Panc1 (cell line): ENCODE measurements around the gene MNAT1. TPM values are rescaled to one million over a fixed set of nuclear protein-coding genes. Genes with fewer than 3 reads are reported as not detected.
"Not testable (repeated sequence)": the region's sequence is repeated elsewhere in the genome, so short reads cannot be mapped to it uniquely, and the experiment has no call there.

Source experiments
- ATAC-seq: fragments of 200-7000 bp; cut with Tn5 transposase; 2 replicates; pipeline ENCODE4 v1.9.1; 2020; ENCODE audit warnings: mild to moderate bottlenecking, moderate library complexity
- BruUV-seq: library from RNA; stranded (reverse); fragments of 400-500 nt; replicated peaks from 2 replicates; lab custom pipeline; 2021; lab: Mats Ljungman, UMichigan
- CTCF ChIA-PET: fragments of 300-600 bp; sonication (Branson Sonifier 250); formaldehyde crosslinking; loops from one replicate; lab custom pipeline; 2022; ENCODE audit warnings: antibody characterized with exemption; lab: Charles Lee
- POLR2A ChIA-PET: fragments of 300-600 bp; sonication (Branson Sonifier 250); formaldehyde crosslinking; loops from one replicate; lab custom pipeline; 2022; ENCODE audit warnings: antibody characterized with exemption; lab: Charles Lee
- DNase-seq: peaks from one replicate; pipeline ENCODE4 v3.0.0-alpha.2; 2010; ENCODE audit warnings: low read depth, low spot score
- H3K27ac ChIP-seq: 2 replicates; pipeline ENCODE4 v1.5.1; 2011; ENCODE audit warnings: mild to moderate bottlenecking, low read length, inconsistent platforms
- H3K27me3 ChIP-seq: fragments of 200-500 bp; sonication (Bioruptor generic); 2 replicates; pipeline ENCODE4 v1.6.0; 2014; ENCODE audit warnings: low read length, inconsistent platforms; ENCODE audit not compliant: control insufficient read depth, insufficient read depth
- H3K36me3 ChIP-seq: fragments of 200-500 bp; sonication (Bioruptor generic); 2 replicates; pipeline ENCODE4 v1.5.1; 2014; ENCODE audit warnings: inconsistent platforms, mild to moderate bottlenecking, low read length, moderate library complexity; ENCODE audit not compliant: control insufficient read depth, insufficient read depth
- H3K4me1 ChIP-seq: 2 replicates; pipeline ENCODE4 v1.5.1; 2011; ENCODE audit warnings: inconsistent platforms, mild to moderate bottlenecking, low read length, moderate library complexity; ENCODE audit not compliant: control insufficient read depth, insufficient read depth
- H3K4me3 ChIP-seq, 2 experiments: 2 replicates each; pipeline ENCODE4 v1.5.1; 2011 to 2012; ENCODE audit warnings: low read depth in 2 of 2, low read length in 2 of 2, mild to moderate bottlenecking in 2 of 2, inconsistent platforms in 1 of 2, moderate library complexity in 1 of 2
- H3K9me3 ChIP-seq: fragments of 200-500 bp; sonication (Bioruptor generic); 2 replicates; pipeline ENCODE4 v1.5.1; 2014; ENCODE audit warnings: low read depth, mild to moderate bottlenecking, inconsistent platforms, low read length, moderate library complexity; ENCODE audit not compliant: control insufficient read depth, insufficient read depth
- CTCF ChIP-seq: fragments of 450-650 bp; IDR thresholded peaks from 2 replicates; pipeline ENCODE4 v1.5.1; 2017; ENCODE audit warnings: mild to moderate bottlenecking
- POLR2AphosphoS5 ChIP-seq: IDR thresholded peaks from 2 replicates; pipeline ENCODE4 v1.6.1; 2012; ENCODE audit warnings: mild to moderate bottlenecking, low read depth, low read length, moderate library complexity
- SIN3A ChIP-seq: IDR thresholded peaks from 2 replicates; pipeline ENCODE4 v1.6.1; 2012; ENCODE audit warnings: low read depth, mild to moderate bottlenecking, low read length, moderate library complexity, borderline replicate concordance; ENCODE audit not compliant: insufficient read depth
- TCF7L2 ChIP-seq: IDR thresholded peaks from 2 replicates; pipeline ENCODE4 v1.6.1; 2011; ENCODE audit warnings: mild to moderate bottlenecking, low read depth, low read length, inconsistent platforms
- in situ Hi-C: cut with HindIII; loops from 2 replicates; pipeline ENCODE4 v1.10.0; 2016; ENCODE audit warnings: low sequenced_read_pairs, low pct_unique_long_range_greater_than_20kb
- intact Hi-C: fragments of 100-400 bp; cut with micrococcal nuclease; formaldehyde crosslinking; loops from one replicate; pipeline ENCODE4 v1.10.0; 2022; ENCODE audit not compliant: unreplicated experiment
- total RNA-seq: library from RNA; stranded (reverse); gene quantifications from one replicate; pipeline ENCODE4 v1.2.1, GENCODE V29; 2021; ENCODE audit not compliant: unreplicated experiment
- TF ChIP-seq, protein P1 (sequence below), 2 experiments: IDR thresholded peaks; 2 replicates each; pipeline ENCODE4 v1.6.1; 2011 to 2012; ENCODE audit warnings: low read depth in 2 of 2, control low read depth in 1 of 2, low read length in 1 of 2, mild to moderate bottlenecking in 1 of 2, moderate library complexity in 1 of 2; ENCODE audit not compliant: insufficient read depth in 1 of 2

Gene MNAT1
- total RNA-seq, 1 experiment from 2014 or later, result 29.4 TPM

DNA sequence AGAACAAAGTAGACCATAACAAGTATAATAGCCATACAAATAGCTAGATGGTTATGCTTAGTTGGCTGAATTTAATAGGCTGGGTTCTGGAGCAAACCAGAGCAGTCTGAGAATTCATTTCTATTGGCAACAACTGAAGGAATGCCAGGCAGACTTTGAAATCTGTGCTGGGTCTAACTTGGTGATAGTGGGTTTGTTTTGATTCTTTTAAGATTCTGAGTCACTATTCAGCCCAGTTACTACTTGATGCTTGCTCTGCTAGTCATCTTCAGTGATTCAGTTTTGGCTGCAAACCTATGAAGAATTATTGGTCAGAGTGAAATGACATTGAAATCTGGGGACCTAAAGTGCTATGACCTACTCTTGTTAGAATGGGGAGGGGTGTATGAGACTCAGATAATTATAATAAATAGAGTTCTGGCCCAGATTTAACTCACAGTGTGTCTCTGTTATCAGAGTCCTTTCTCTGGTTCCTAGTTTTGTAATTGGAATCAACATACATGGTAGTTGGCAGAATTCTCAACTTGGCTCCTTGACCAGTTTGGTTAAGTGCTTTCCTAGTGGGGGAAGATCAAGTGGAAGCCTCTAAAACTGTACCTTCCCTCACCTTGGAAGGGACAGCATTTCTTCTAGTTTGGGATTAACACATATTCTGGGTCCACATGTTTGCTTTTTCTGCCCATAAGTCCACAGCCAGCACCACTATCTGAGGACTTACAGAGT lies 43.5 kb downstream of the MNAT1 start:
- DNase-seq, result no peak
- ChIA-PET CTCF (no interaction called here), POLR2A (no interaction called here)
- TF ChIP-seq TCF7L2, result no peak
- no peak for TF ChIP-seq CTCF
- TF ChIP-seq, protein P1, sequence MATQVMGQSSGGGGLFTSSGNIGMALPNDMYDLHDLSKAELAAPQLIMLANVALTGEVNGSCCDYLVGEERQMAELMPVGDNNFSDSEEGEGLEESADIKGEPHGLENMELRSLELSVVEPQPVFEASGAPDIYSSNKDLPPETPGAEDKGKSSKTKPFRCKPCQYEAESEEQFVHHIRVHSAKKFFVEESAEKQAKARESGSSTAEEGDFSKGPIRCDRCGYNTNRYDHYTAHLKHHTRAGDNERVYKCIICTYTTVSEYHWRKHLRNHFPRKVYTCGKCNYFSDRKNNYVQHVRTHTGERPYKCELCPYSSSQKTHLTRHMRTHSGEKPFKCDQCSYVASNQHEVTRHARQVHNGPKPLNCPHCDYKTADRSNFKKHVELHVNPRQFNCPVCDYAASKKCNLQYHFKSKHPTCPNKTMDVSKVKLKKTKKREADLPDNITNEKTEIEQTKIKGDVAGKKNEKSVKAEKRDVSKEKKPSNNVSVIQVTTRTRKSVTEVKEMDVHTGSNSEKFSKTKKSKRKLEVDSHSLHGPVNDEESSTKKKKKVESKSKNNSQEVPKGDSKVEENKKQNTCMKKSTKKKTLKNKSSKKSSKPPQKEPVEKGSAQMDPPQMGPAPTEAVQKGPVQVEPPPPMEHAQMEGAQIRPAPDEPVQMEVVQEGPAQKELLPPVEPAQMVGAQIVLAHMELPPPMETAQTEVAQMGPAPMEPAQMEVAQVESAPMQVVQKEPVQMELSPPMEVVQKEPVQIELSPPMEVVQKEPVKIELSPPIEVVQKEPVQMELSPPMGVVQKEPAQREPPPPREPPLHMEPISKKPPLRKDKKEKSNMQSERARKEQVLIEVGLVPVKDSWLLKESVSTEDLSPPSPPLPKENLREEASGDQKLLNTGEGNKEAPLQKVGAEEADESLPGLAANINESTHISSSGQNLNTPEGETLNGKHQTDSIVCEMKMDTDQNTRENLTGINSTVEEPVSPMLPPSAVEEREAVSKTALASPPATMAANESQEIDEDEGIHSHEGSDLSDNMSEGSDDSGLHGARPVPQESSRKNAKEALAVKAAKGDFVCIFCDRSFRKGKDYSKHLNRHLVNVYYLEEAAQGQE (IDR thresholded peaks at IDR 0.05; ENCODE audit: insufficient read depth in 1 of 2, low read depth in 2 of 2, low read length in 1 of 2), result no peak
- no peak for TF ChIP-seq POLR2AphosphoS5
- no peak for TF ChIP-seq SIN3A
- no peak overlapping the region for H3K4me3 ChIP-seq
- H3K27me3 ChIP-seq, result no peaks in the 10 kb centered on the region
- intact Hi-C loops, result no loop called here
- in situ Hi-C loops, result no loop called here
- no peak overlapping the region for H3K27ac ChIP-seq
- ATAC-seq, result no peak
- H3K4me1 ChIP-seq, result no peaks in the 10 kb centered on the region
- no peaks in the 10 kb centered on the region for H3K9me3 ChIP-seq
- H3K36me3 ChIP-seq, result no peaks in the 10 kb centered on the region
- no TSS peak for BruUV-seq

DNA sequence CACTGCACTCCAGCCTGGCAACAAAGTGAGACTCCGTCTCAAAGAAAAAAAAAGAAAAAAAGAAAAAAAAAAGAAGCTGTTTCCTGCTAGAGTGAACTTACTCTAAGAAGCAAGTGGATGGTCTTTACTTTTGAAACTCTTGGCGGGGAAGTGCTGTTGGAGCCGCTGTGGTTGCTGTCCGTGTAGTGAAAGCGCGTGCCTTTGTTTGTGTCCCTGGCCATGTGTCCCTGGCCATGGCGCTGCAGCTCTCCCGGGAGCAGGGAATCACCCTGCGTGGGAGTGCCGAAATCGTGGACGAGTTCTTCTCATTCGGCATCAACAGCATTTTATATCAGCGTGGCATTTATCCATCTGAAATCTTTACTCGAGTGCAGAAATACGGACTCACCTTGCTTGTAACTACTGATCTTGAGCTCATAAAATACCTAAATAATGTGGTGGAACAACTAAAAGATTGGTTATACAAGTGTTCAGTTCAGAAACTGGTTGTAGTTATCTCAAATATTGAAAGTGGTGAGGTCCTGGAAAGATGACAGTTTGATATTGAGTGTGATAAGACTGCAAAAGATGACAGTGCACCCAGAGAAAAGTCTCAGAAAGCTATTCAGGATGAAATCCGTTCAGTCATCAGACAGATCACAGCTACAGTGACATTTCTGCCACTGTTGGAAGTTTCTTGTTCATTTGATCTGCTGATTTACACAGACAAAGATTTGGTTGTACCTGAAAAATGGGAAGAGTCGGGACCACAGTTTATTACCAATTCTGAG lies 45.4 kb downstream of the MNAT1 start:
- CTCF ChIA-PET, H3K9me3 ChIP-seq: not testable (repeated sequence)

GRCh38 chr14:60780558-60780957 lies 46.0 kb downstream of the MNAT1 start:
- ATAC-seq, in situ Hi-C loops, H3K36me3 ChIP-seq, intact Hi-C loops, H3K4me3 ChIP-seq, BruUV-seq, POLR2A ChIA-PET, H3K4me1 ChIP-seq, CTCF ChIA-PET, H3K27me3 ChIP-seq, DNase-seq, H3K9me3 ChIP-seq, H3K27ac ChIP-seq: not testable (repeated sequence)

More for the DNA sequence above, 45.4 kb downstream of the MNAT1 start:
- H3K27ac ChIP-seq, H3K4me3 ChIP-seq, BruUV-seq, DNase-seq, H3K4me1 ChIP-seq, ATAC-seq, H3K27me3 ChIP-seq, in situ Hi-C loops, intact Hi-C loops, H3K36me3 ChIP-seq, POLR2A ChIA-PET: not testable (repeated sequence)
